ENCODE measurements around the gene STYXL2.

DNA sequence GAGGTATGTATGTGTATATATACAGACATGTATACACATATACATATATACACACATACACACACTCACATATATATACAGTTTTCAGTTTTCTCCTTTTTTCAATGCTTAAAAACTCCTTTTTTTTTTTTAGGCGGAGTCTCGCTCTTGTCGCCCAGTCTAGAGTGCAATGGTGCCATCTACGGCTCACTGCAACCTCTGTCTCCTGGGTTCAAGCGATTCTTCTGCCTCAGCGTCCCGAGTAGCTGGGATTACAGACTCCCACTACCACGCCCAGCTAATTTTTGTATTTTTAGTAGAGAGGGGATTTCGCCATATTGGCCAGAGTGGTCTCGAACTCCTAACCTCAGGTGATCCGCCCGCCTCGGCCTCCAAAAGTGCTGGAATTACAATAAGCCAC lies 27.0 kb downstream of the STYXL2 start:
- TF ChIP-seq, protein P1, sequence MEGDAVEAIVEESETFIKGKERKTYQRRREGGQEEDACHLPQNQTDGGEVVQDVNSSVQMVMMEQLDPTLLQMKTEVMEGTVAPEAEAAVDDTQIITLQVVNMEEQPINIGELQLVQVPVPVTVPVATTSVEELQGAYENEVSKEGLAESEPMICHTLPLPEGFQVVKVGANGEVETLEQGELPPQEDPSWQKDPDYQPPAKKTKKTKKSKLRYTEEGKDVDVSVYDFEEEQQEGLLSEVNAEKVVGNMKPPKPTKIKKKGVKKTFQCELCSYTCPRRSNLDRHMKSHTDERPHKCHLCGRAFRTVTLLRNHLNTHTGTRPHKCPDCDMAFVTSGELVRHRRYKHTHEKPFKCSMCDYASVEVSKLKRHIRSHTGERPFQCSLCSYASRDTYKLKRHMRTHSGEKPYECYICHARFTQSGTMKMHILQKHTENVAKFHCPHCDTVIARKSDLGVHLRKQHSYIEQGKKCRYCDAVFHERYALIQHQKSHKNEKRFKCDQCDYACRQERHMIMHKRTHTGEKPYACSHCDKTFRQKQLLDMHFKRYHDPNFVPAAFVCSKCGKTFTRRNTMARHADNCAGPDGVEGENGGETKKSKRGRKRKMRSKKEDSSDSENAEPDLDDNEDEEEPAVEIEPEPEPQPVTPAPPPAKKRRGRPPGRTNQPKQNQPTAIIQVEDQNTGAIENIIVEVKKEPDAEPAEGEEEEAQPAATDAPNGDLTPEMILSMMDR (IDR thresholded peaks at IDR 0.05): no peak
- no peak for TF ChIP-seq POLR2AphosphoS5 (IDR thresholded peaks at IDR 0.05)
- TF ChIP-seq POLR2A (IDR thresholded peaks at IDR 0.05): no peak
